NCI-H1694 treated with DMSO at 0.1 percent for 48 hours (cell line): ENCODE measurements around the gene C16orf82.
"Not testable (repeated sequence)": the region's sequence is repeated elsewhere in the genome, so short reads cannot be mapped to it uniquely, and the experiment has no call there.

Experiments used
- DNase-seq: peaks from one replicate; lab custom pipeline; 2025; lab: John Stamatoyannopoulos, UW

Gene C16orf82

GRCh38 chr16:27066668-27067537, at the start of gene C16orf82:
C16orf82 (plus strand) TSS chr16:27066927.
- DNase-seq, result no peak

DNA sequence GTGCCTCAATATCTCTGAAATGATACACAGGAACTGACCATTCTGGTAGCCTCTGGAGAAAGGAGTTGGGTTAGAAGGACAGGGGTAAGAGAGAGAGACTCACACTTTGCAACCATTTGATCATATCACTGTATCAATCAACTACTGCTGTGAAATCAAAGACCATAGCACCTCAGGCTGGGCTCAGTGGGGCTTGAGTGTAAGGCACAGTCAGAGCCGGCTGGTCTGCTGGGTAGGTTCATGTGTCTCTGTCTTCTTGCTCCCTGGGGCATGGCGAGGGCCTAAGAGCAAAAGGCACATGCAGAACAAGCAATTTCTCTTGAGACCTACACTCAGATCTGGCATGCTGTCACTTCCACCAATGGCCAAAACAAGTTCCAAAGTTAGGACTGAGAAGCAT, 46.7 kb upstream of the C16orf82 start:
- no peak for DNase-seq

DNA sequence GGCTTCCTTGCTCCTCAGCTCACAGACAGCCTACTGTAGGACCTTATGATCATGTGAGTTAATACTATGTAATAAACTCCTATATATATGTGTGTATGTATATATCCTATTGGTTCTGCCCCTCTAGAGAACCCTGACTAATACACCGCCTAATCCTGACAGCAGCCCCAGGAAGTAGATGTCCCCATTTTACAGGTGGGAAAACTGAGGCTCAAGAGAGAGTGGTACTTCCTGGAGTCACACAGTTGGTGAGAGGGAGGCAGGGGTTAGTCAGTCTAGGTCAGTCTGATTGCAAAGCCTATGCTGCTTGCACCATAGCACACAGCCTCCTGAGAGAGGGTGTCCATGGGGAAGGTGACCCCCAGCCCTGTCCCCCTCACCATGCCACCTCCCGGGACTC, 42.7 kb upstream of the C16orf82 start:
- no peak for DNase-seq

- no peak for DNase-seq
These were observed 41.1 kb upstream of the C16orf82 start for GRCh38 chr16:27025581-27025980.

DNA sequence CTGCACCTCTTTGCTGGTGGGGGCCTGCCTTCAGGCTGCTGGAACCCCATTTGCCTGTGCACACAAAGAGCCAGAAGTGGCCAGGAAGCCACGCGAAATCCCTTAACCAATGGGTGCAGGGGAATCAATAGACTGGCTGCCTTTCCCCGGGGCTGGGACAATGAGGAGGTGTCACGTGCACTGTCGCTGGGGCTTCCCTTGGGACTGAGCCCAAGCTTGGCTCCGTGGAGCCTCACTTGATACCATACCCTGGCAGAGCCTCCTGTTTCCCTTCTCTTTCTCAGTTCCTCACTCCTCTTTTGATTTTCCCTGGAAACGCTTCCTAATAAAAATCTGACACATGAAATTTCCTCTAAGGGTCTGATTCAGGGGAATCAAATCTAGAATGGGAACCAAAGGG, 38.8 kb upstream of the C16orf82 start:
- no peak for DNase-seq

- DNase-seq, result no peak
These were observed 38.1 kb upstream of the C16orf82 start for GRCh38 chr16:27028591-27029110.

- DNase-seq, result no peak
These were observed 37.2 kb upstream of the C16orf82 start for GRCh38 chr16:27029525-27029924.

DNA sequence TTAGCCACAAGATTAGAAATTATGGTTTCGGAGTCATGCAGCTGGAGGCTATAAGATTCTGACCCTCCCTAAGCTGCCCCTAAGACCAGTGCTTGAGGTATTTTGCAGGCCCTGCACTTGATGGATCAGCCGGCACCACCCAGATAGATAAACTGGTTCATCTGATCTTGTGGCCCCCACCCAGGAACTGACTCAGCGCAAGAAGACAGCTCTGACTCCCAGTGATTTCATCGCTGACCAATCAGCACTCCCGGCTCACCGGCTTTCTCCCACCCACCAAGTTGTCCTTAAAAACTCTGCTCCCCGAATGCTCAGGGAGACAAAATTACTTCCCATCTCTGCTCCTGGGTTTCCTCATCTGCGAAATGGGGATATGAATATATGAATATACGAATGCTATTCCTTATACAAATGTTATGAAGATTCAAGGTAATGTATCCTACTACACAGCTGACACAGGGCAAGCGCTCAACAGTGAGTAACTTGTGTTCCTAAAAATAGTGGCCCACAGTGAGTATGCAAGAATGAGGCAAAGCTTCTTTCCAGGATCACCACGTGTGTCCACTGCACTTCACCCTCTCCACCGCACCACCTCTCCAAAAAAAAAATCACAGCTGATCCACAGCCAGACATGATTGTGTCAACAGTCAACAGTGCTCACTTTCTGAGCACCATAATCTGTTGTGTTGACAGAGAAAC, 33.3 kb upstream of the C16orf82 start:
- no peak for DNase-seq

- no peak for DNase-seq
These were observed 26.0 kb upstream of the C16orf82 start for GRCh38 chr16:27040732-27041131.

GRCh38 chr16:27046958-27047518, 19.7 kb upstream of the C16orf82 start:
- DNase-seq, result no peak

- no peak for DNase-seq
These were observed 18.4 kb upstream of the C16orf82 start for GRCh38 chr16:27048316-27048715.

GRCh38 chr16:27049117-27049516, 17.6 kb upstream of the C16orf82 start:
- DNase-seq, result no peak

GRCh38 chr16:27052007-27052406, 14.7 kb upstream of the C16orf82 start:
- DNase-seq, result no peak

GRCh38 chr16:27053996-27054395, 12.7 kb upstream of the C16orf82 start:
- no peak for DNase-seq

GRCh38 chr16:27058299-27058698, 8.4 kb upstream of the C16orf82 start:
- DNase-seq, result no peak

DNA sequence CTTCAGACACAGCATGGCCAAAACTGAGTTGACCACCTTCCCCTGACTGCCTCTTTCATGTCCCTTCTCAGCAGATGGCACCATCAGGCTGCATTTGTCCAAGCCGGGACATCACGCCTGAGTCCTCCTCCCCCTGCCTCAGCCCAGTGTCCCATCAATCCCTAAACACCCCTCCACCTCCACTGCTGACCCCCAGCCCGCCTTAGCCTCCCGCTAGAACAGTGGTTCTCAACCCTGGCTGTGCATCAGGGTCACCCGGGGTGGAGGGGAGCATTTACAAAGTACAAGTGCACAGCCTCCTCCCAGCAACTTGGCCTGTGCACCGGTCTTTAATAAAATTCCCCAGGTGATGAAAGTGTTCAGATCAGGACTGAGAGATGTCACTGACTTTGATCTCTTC, 4.0 kb downstream of the C16orf82 start:
- no peak for DNase-seq

GRCh38 chr16:27073733-27074132, 7.0 kb downstream of the C16orf82 start:
- no peak for DNase-seq

GRCh38 chr16:27080895-27081294, 14.2 kb downstream of the C16orf82 start:
- no peak for DNase-seq

GRCh38 chr16:27083861-27084261, 17.1 kb downstream of the C16orf82 start:
- no peak for DNase-seq

DNA sequence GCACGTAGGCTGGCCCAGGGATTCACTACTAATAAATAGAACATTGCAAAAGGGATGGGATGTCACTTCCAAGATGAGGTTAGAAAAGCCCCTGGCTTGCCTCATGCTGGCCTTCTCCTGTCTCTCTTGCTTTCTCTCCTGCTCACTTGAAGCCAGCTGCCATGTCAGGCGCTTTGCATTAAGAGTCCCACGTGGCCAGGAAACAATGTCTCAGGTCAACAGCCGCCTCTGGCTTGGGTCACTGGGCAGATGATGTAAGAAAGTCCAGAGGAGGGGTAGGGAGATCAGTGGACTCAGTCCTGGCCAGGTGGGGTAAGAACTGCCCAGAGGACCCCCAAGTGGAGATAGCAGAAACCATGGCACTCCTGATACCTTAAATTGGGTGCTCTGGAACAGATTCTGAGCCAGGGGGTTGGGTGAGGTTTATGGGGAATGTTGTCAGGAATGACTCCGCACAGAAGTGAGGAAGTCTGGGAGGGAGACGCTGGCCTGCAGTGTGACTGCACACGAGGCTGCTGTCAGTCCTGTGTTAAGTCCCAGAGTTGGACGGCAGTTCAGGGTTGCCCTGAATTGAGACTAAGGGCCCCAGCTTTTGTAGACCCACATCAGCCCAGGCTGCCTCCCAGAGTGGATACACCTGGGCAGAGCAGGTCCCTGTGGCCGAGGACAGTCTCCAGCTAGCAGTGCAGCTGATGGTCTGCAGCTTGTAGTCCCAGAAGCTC, 17.7 kb downstream of the C16orf82 start:
- DNase-seq, result no peak

- no peak for DNase-seq
These were observed 18.5 kb downstream of the C16orf82 start for GRCh38 chr16:27085182-27085581.

DNA sequence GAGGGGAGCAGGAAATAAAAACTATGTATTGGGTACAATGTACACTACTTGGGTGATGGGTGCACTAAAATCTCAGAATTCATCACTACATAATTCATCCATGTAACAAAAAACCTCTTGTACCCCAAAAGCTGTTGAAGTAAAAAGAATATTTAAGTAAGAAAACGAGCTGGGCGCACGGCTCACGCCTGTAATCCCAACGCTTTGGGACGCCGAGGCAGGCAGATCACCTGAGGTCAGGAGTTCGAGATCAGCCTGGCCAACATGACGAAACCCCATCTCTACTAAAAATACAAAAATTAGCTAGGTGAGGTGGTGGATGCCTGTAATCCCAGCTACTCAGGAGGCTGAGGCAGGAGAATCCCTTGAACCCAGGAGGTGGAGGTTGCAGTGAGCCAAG, 19.3 kb downstream of the C16orf82 start:
- DNase-seq, result not testable (repeated sequence)
